ENCODE measurements around the gene MAVS.
A peak's percentile ranks its signal among the peaks of the same experiment; 100 is the strongest.

Gene MAVS

DNA sequence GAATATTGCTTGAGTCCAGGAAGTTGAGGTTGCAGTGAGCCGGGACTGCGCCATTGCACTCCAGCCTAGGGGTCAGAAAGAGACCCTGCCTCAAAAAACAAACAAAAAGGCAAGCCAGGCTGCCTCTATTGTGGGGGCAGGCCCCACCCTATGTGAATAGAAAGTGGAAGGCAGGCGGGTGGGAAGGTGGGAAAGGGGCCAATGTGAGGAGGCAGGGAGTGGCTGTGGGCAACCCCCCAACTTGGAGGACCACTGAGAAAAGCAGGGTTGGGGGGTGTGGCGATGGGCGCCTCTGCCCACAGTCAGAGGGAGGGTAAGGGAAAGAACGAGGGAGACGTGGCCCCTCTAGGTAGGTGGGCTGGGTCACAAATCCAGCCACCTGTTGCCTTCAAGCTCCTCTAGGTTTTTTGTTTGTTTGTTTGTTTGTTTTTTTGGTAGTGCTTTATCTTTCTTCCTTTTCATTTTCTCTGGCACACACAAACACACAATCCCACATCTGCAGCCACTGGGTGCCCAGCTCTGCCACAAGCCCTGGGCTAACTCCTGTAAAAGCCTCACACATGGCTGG, 31.6 kb upstream of the MAVS start:
- H3K4me1 ChIP-seq (ENCODE audit: low read length), result 0 out of 2 replicates have a peak, but pooled peaks cover 5% of the 10 kb centered on the region
- no peak for DNase-seq

GRCh38 chr20:3815703-3816315, 30.8 kb upstream of the MAVS start:
- H3K9ac ChIP-seq (ENCODE audit: low read length), result no peak overlapping the region
- no peaks in the 10 kb centered on the region for H3K9me2 ChIP-seq (replicated peaks; ENCODE audit: insufficient read depth, low read length)
- no peaks in the 10 kb centered on the region for H4K20me1 ChIP-seq (ENCODE audit: insufficient read depth, low read length)
- no peaks in the 10 kb centered on the region for H3K79me2 ChIP-seq (ENCODE audit: low read length)
- no peak overlapping the region for H3K4me2 ChIP-seq (ENCODE audit: low read depth, low read length)
- no peaks in the 10 kb centered on the region for H3K9me3 ChIP-seq (replicated peaks; ENCODE audit: insufficient read depth, low read length)
- no peak overlapping the region for H3K27ac ChIP-seq (ENCODE audit: low read length)
- H3K27me3 ChIP-seq (replicated peaks; ENCODE audit: insufficient read depth, low read length), result no peaks in the 10 kb centered on the region
- 0 out of 2 replicates have a peak, but pooled peaks cover 5% of the 10 kb centered on the region for H3K4me1 ChIP-seq (ENCODE audit: low read length)
- H3F3A ChIP-seq (ENCODE audit: insufficient read depth, low read length), result peaks cover 1% of the 10 kb centered on the region; the same call in 1 of the 2 replicates
- H2AFZ ChIP-seq (ENCODE audit: low read length), result no peak overlapping the region
- no peak for TF ChIP-seq EZH2 (optimal IDR thresholded peaks at IDR 0.05; ENCODE audit: low read depth, low read length)
- no peak for TF ChIP-seq CTCF (IDR thresholded peaks at IDR 0.05; ENCODE audit: low read length)
- TF ChIP-seq EZH2phosphoT487 (IDR thresholded peaks at IDR 0.05; ENCODE audit: low read length), result no peak
- DNase-seq, result no peak
- H3K4me3 ChIP-seq (ENCODE audit: low read length), result no peak overlapping the region
- H3K36me3 ChIP-seq (replicated peaks; ENCODE audit: insufficient read depth, low read length), result no peaks in the 10 kb centered on the region

More for the DNA sequence above, 31.6 kb upstream of the MAVS start:
- no peak overlapping the region for H3K9ac ChIP-seq (ENCODE audit: low read length)
- H3K4me3 ChIP-seq (ENCODE audit: low read length), result no peak overlapping the region
- H4K20me1 ChIP-seq (ENCODE audit: insufficient read depth, low read length), result no peaks in the 10 kb centered on the region
- TF ChIP-seq CTCF (IDR thresholded peaks at IDR 0.05; ENCODE audit: low read length) (no peak), EZH2 (optimal IDR thresholded peaks at IDR 0.05; ENCODE audit: low read depth, low read length) (no peak), EZH2phosphoT487 (IDR thresholded peaks at IDR 0.05; ENCODE audit: low read length) (no peak)
- no peak overlapping the region for H2AFZ ChIP-seq (ENCODE audit: low read length)
- H3K27ac ChIP-seq (ENCODE audit: low read length), result no peak overlapping the region
- no peaks in the 10 kb centered on the region for H3K9me2 ChIP-seq (replicated peaks; ENCODE audit: insufficient read depth, low read length)
- no peaks in the 10 kb centered on the region for H3K27me3 ChIP-seq (replicated peaks; ENCODE audit: insufficient read depth, low read length)
- no peaks in the 10 kb centered on the region for H3K9me3 ChIP-seq (replicated peaks; ENCODE audit: insufficient read depth, low read length)
- no peaks in the 10 kb centered on the region for H3K79me2 ChIP-seq (ENCODE audit: low read length)
- H3K36me3 ChIP-seq (replicated peaks; ENCODE audit: insufficient read depth, low read length), result no peaks in the 10 kb centered on the region
- H3K4me2 ChIP-seq (ENCODE audit: low read depth, low read length), result no peak overlapping the region
- no peaks in the 10 kb centered on the region for H3F3A ChIP-seq (ENCODE audit: insufficient read depth, low read length)

DNA sequence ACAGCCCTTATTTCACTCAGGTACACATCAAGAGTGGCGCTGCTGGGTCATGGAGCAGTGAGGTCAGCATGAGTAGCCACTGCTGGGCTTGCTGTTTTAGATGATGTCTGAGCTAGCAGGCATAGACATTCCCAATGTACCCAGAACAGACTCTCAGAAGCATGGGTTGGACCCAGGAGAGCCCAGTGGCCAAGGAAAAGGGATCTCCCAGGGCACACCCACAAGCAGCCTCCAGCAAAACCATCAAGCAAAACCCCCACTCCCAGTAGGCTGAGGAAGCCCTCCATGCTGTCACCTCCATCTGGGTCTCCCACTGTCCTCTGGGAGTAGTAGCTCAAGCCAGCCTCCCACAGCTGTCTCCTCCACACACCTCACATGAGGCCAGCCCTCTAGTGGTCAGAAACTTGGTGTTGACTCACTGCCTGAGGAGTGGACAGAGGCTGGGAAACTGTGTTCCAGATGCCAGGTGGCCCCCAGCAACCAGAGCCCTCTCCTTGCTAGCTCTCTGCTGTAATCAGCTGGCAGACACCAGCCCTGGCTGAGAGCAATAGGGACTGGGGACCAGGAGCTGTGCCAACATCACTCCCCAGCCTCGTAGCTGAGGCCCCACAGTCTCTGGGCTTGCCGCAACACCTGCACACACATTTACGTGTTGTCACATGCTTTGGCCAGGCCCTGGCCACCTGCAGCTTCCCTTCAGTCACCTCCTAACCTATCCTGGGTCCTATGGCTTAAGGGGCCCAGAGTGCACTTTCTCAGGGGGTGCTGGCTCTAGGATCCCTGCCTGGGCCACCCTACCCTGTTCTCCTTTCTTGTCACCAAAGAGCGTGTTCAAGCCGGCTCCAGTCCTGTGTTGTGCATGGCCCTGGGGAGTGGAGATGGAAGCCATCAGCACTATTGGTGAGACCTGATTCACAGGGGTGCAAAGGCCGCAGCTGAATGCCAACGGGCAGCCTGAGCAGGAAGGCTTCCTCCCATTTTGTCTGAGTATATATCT, 28.2 kb upstream of the MAVS start:
- Histone ChIP-seq H2AFZ (ENCODE audit: low read length) (peak overlapping the region; percentile 25; the same call in 1 of the 2 replicates), H3K27ac (ENCODE audit: low read length) (no peak overlapping the region), H3K4me2 (ENCODE audit: low read depth, low read length) (no peak overlapping the region), H3K36me3 (replicated peaks; ENCODE audit: insufficient read depth, low read length) (no peaks in the 10 kb centered on the region), H3K27me3 (replicated peaks; ENCODE audit: insufficient read depth, low read length) (no peaks in the 10 kb centered on the region), H3K9me3 (replicated peaks; ENCODE audit: insufficient read depth, low read length) (no peaks in the 10 kb centered on the region), H3F3A (ENCODE audit: insufficient read depth, low read length) (peaks cover 6% of the 10 kb centered on the region; the same call in 1 of the 2 replicates), H3K9me2 (replicated peaks; ENCODE audit: insufficient read depth, low read length) (no peaks in the 10 kb centered on the region), H3K4me3 (ENCODE audit: low read length) (no peak overlapping the region), H3K4me1 (ENCODE audit: low read length) (0 out of 2 replicates have a peak, but pooled peaks cover 5% of the 10 kb centered on the region), H3K9ac (ENCODE audit: low read length) (no peak overlapping the region), H4K20me1 (ENCODE audit: insufficient read depth, low read length) (no peaks in the 10 kb centered on the region), H3K79me2 (ENCODE audit: low read length) (peaks cover 10% of the 10 kb centered on the region)
- TF ChIP-seq EZH2 (optimal IDR thresholded peaks at IDR 0.05; ENCODE audit: low read depth, low read length) (no peak), EZH2phosphoT487 (IDR thresholded peaks at IDR 0.05; ENCODE audit: low read length) (no peak), CTCF (IDR thresholded peaks at IDR 0.05; ENCODE audit: low read length) (peak; percentile 63)
- DNase-seq, result peak; percentile 56
